ENCODE data around the gene SRRM3. TPM values are rescaled to one million over a fixed set of nuclear protein-coding genes. Genes with fewer than 3 reads are reported as not detected.
"Not testable (repeated sequence)": the region's sequence is repeated elsewhere in the genome, so short reads cannot be mapped to it uniquely, and the experiment has no call there.

SRRM3 gene
- total RNA-seq, 1 experiment from 2014 or later, result 1.7 TPM

DNA sequence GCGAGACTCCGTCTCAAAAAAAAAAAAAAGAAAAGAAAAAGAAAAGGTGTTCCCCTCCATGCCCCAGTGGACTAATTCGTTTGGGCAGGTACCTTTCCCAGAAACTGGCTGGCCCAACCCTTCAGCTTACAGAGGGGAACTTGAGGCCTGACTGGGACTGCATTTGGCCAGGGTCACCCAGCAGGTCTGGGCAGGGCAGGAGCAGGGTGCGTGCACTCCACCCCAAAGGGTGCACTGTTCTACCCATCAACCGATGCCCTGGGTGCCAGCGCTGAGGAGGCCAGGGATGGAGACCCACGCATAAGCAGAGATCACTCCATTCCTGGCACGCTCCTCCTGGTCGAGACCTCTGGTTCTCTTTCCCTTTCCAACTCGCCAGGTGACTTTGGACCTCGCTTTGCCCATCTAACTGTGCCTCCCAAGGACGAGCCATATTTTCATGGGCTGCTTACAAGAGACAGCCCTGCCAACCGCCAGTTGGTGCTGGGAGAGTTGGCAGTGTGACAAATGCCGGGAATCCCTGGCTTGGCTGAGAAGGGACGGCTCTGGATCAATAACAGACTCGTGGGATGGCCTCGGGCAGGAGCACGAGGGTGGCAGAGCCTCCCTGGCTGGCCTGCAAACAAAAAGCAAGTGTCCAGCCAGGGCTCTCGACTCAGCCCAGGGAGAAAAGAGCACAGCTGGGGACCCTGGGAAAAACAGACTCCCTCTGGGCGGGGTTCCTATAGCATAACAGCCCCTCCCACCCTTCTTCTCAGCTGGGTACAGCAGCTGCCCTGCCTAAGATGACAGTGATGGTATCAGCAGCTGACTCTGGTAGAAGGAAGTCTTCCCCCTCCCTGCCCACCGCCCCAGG, 108.6 kb downstream of the SRRM3 start:
- no TSS peak for BruUV-seq (replicated peaks)
- intact Hi-C loops (cut with micrococcal nuclease; ENCODE audit: unreplicated experiment), result no loop called here
- Mint-ChIP-seq H3K4me1 (ENCODE audit: low read depth, unreplicated experiment) (peaks cover 6% of the 10 kb centered on the region), H3K4me3 (ENCODE audit: unreplicated experiment) (no peak overlapping the region), H3K9me3 (ENCODE audit: unreplicated experiment) (no peaks in the 10 kb centered on the region), H3K27ac (ENCODE audit: unreplicated experiment) (no peak overlapping the region), H3K27me3 (ENCODE audit: insufficient read depth, unreplicated experiment) (no peaks in the 10 kb centered on the region), H3K36me3 (ENCODE audit: insufficient read depth, unreplicated experiment) (no peaks in the 10 kb centered on the region)
- ChIA-PET POLR2A (interaction anchor here (0.7 kb wide), 1 partner anchor 13 kb away, joined by 5 read pairs; no protein-coding TSS in a partner anchor), CTCF (interaction anchor here (0.5 kb wide), 1 partner anchor 18 kb away, joined by 5 read pairs; no protein-coding TSS in a partner anchor)
- DNase-seq, result no peak
- Histone ChIP-seq H3K9me3 (no peaks in the 10 kb centered on the region), H3K27me3 (replicated peaks; ENCODE audit: control insufficient read depth, insufficient read depth, low read length) (no peaks in the 10 kb centered on the region), H3K4me3 (ENCODE audit: low read depth, low read length) (no peak overlapping the region), H3K4me1 (peaks cover 8% of the 10 kb centered on the region), H3K36me3 (ENCODE audit: control insufficient read depth, insufficient read depth, low read length) (no peaks in the 10 kb centered on the region)
- TF ChIP-seq, protein P1, sequence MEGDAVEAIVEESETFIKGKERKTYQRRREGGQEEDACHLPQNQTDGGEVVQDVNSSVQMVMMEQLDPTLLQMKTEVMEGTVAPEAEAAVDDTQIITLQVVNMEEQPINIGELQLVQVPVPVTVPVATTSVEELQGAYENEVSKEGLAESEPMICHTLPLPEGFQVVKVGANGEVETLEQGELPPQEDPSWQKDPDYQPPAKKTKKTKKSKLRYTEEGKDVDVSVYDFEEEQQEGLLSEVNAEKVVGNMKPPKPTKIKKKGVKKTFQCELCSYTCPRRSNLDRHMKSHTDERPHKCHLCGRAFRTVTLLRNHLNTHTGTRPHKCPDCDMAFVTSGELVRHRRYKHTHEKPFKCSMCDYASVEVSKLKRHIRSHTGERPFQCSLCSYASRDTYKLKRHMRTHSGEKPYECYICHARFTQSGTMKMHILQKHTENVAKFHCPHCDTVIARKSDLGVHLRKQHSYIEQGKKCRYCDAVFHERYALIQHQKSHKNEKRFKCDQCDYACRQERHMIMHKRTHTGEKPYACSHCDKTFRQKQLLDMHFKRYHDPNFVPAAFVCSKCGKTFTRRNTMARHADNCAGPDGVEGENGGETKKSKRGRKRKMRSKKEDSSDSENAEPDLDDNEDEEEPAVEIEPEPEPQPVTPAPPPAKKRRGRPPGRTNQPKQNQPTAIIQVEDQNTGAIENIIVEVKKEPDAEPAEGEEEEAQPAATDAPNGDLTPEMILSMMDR (IDR thresholded peaks at IDR 0.05; ENCODE audit: insufficient read depth in 1 of 2, low read depth in 1 of 2, low read length in 1 of 2, severe bottlenecking in 1 of 2, unreplicated experiment in 1 of 2), result no peak

DNA sequence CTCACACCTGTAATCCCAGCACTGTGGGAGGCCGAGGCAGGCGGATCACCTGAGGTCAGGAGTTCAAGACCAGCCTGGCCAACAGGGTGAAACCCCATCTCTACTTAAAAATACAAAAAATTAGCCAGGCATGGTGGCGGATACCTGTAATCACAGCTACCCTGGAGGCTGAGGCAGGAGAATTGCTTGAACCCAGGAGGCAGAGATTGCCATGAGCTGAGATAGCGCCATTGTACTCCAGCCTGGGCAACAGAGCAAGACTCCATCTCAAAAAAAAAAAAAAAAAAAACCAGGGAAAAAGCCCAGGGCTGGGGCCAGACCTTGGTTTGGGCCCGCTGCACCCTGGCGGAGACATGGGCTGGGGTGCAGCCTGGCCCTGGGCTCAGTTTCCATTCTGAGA, 110.1 kb downstream of the SRRM3 start:
- H3K27me3 ChIP-seq (replicated peaks; ENCODE audit: control insufficient read depth, insufficient read depth, low read length); H3K27me3 Mint-ChIP-seq (ENCODE audit: insufficient read depth, unreplicated experiment); H3K4me3 Mint-ChIP-seq (ENCODE audit: unreplicated experiment); intact Hi-C loops (cut with micrococcal nuclease; ENCODE audit: unreplicated experiment); BruUV-seq (replicated peaks); DNase-seq; H3K9me3 Mint-ChIP-seq (ENCODE audit: unreplicated experiment); H3K4me1 Mint-ChIP-seq (ENCODE audit: low read depth, unreplicated experiment); H3K4me1 ChIP-seq; H3K36me3 Mint-ChIP-seq (ENCODE audit: insufficient read depth, unreplicated experiment); H3K36me3 ChIP-seq (ENCODE audit: control insufficient read depth, insufficient read depth, low read length); H3K9me3 ChIP-seq; POLR2A ChIA-PET; H3K27ac Mint-ChIP-seq (ENCODE audit: unreplicated experiment); H3K4me3 ChIP-seq (ENCODE audit: low read depth, low read length): not testable (repeated sequence)
- CTCF ChIA-PET, result interaction anchor here (0.6 kb wide), 1 partner anchor 47 kb away, joined by 4 read pairs; the partner anchor contains the start of gene YWHAG

DNA sequence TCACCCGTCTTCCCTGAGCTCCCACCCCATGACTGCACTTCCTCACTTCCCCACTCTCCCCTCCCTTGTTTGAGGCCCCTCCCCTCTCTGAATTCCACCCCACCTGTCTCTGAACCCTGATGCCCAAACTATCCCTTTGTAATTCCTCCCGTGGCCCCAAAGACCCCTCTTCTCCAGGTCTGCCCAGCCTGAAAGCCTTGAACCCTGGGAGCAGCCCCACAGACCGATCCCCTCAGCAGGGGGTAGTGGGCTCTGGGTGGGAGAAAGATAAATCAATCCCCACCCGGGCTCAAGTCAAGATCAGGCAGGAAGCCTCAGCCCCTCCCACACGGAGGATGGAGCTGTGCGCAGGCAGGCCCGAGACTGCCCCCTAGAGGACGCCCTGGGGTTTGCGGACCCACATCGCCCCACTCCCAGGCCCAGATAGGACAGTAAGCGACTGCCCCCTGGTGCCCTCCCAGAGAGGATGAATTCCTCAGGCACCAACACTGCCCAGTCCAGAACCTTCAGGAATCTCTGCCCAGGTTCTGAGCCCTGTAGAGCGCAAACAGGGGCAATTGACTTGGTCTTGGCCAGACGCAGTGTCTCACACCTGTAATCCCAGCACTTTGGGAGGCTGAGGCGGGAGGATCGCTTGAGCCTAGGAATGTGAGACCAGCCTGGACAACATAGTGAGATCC, 112.5 kb downstream of the SRRM3 start:
- no peaks in the 10 kb centered on the region for H3K36me3 ChIP-seq (ENCODE audit: control insufficient read depth, insufficient read depth, low read length)
- no peak overlapping the region for H3K4me3 Mint-ChIP-seq (ENCODE audit: unreplicated experiment)
- ChIA-PET CTCF (interaction anchor here (0.5 to 1.6 kb wide), 17 partner anchors 9 to 147 kb away, joined by 3 to 24 read pairs (median 4); partner anchors contain the start of gene HSPB1), POLR2A (no interaction called here)
- peak; percentile 94 to 96 for DNase-seq
- H3K4me3 ChIP-seq (ENCODE audit: low read depth, low read length), result no peak overlapping the region
- peaks cover 8% of the 10 kb centered on the region for H3K4me1 ChIP-seq
- peaks cover 13% of the 10 kb centered on the region for H3K4me1 Mint-ChIP-seq (ENCODE audit: low read depth, unreplicated experiment)
- H3K36me3 Mint-ChIP-seq (ENCODE audit: insufficient read depth, unreplicated experiment), result peaks cover 22% of the 10 kb centered on the region
- H3K27me3 Mint-ChIP-seq (ENCODE audit: insufficient read depth, unreplicated experiment), result no peaks in the 10 kb centered on the region
- H3K27ac Mint-ChIP-seq (ENCODE audit: unreplicated experiment), result peak overlapping the region; percentile 53
- BruUV-seq (replicated peaks), result no TSS peak
- no peaks in the 10 kb centered on the region for H3K27me3 ChIP-seq (replicated peaks; ENCODE audit: control insufficient read depth, insufficient read depth, low read length)
- H3K9me3 ChIP-seq, result no peaks in the 10 kb centered on the region
- H3K9me3 Mint-ChIP-seq (ENCODE audit: unreplicated experiment), result no peaks in the 10 kb centered on the region
- intact Hi-C loops (cut with micrococcal nuclease; ENCODE audit: unreplicated experiment), result loop anchor here (1.0 kb wide), 4 partner anchors 12 to 136 kb away; partner anchors contain the start of gene HSPB1
- TF ChIP-seq, protein P1 (IDR thresholded peaks at IDR 0.05; ENCODE audit: insufficient read depth in 1 of 2, low read depth in 1 of 2, low read length in 1 of 2, severe bottlenecking in 1 of 2, unreplicated experiment in 1 of 2), result peak; percentile 99

DNA sequence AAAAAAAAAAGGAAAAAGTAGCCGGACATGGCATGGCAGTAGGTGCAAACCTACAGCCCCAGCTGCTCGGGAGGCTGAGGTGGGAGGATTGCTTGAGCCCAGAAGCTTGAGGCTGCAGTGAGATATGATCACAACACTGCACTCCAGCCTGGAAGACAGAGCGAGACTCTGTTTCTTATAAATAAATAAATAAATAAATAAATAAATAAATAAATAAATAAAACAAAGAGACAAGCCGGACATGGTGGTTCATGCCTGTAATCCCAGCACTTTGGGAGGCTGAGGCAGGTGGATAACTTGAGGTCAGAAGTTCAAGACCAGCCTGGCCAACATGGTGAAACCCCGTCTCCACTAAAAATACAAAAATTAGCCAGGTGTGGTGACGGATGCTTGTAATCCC, 113.0 kb downstream of the SRRM3 start:
- H3K4me1 ChIP-seq, result peaks cover 12% of the 10 kb centered on the region

More for the DNA sequence above, 113.0 kb downstream of the SRRM3 start:
- H3K36me3 ChIP-seq (ENCODE audit: control insufficient read depth, insufficient read depth, low read length); H3K27me3 ChIP-seq (replicated peaks; ENCODE audit: control insufficient read depth, insufficient read depth, low read length); BruUV-seq (replicated peaks); DNase-seq; H3K9me3 Mint-ChIP-seq (ENCODE audit: unreplicated experiment); H3K27ac Mint-ChIP-seq (ENCODE audit: unreplicated experiment); H3K4me3 ChIP-seq (ENCODE audit: low read depth, low read length); H3K9me3 ChIP-seq; H3K27me3 Mint-ChIP-seq (ENCODE audit: insufficient read depth, unreplicated experiment); POLR2A ChIA-PET; H3K4me3 Mint-ChIP-seq (ENCODE audit: unreplicated experiment): not testable (repeated sequence)
- peaks cover 24% of the 10 kb centered on the region for H3K36me3 Mint-ChIP-seq (ENCODE audit: insufficient read depth, unreplicated experiment)
- CTCF ChIA-PET, result interaction anchor here (0.6 to 1.6 kb wide), 12 partner anchors 9 to 148 kb away, joined by 3 to 24 read pairs (median 4); partner anchors contain the start of gene HSPB1
- intact Hi-C loops (cut with micrococcal nuclease; ENCODE audit: unreplicated experiment), result loop anchor here (1.0 kb wide), 4 partner anchors 12 to 136 kb away; partner anchors contain the start of gene HSPB1
- peaks cover 13% of the 10 kb centered on the region for H3K4me1 Mint-ChIP-seq (ENCODE audit: low read depth, unreplicated experiment)

All from Caco-2 (cell line).